Activated T-helper 1 cell treated with Interleukin-2 at 50 U/mL for 16 hours (primary cell): ENCODE results near the gene CD1D.
"Not testable (repeated sequence)": the region's sequence is repeated elsewhere in the genome, so short reads cannot be mapped to it uniquely, and the experiment has no call there.

Experiments
- DNase-seq: peaks from one replicate; pipeline ENCODE4 v3.0.0-alpha.2; 2020; ENCODE audit warnings: low read depth

CD1D gene

GRCh38 chr1:158176399-158176798 is 4.3 kb upstream of the CD1D start:
- no peak for DNase-seq

DNA sequence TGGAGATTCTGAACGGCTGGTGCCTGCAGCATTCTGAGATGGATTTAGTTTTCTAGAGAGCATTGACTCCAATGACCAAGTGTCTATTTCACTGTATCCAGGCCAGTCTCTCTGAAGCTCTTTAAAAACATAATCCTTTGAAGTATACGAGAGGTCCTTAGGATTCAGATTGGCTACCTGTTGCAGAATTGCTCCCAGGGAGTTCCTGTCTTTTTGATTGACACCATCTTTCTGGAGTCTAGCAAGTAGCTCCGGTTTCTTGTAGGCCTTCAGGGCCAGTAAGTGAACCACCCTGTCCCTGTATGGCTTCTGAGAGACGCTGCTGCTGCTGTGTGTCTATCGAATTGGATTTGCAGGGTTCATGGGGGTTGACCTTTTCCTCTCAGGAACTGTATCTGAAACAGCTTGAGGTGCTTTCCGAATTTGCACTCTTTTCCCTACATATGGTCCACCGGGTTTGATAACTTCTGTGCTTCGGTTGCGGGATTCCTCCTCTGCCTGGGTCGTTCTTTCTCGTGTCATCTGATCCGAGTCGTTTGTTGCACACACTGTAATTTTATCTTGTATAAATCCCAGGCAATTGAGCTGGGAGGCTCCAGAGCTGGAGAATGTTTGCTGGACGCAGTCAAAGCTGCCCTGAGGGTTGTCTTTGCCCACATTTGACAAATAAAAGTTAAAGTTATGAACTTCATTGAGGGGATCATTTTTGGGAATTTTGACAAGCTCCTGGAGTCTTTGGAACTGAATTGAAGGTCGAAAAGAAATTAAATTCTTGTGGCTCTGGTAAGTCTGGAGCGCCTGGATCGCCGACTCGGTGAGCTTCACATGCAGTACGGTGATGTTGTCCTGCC is 3.6 kb upstream of the CD1D start:
- not testable (repeated sequence) for DNase-seq

GRCh38 chr1:158177700-158178450 is 2.8 kb upstream of the CD1D start:
- no peak for DNase-seq

GRCh38 chr1:158179301-158180041 is 1.2 kb upstream of the CD1D start:
- no peak for DNase-seq

DNA sequence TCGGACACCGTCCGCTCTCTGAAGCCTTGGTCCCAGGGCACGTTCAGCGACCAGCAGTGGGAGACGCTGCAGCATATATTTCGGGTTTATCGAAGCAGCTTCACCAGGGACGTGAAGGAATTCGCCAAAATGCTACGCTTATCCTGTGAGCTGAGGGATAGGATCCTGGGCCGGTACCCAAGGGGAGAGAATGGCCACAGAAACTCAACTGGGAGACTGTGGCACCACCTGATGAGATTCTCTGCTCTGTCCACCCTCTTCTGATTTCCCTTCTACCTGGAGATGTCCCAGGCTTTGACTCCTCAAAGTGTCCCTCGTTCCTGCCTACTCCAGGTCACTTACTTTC is 855 bp downstream of the CD1D start:
- DNase-seq = no peak

DNA sequence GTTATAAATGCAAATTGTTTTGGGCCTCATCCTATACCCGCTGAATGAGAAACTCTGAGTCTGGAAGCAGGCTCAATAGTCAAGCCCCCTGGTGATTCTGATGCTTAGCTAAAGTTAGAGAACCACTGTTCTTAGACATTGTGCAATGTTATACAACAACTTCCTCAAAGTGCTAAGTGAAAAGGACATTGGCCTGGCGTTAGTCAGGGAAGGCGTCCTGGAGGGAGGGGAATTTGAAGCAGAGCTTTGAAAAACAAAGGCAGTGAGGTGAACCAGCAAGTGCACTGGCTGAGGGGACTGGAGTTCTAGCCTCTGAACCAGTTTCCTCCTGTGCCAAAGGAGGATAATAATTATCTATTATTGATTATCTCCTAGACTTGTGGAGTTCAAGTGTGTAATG is 5.1 kb downstream of the CD1D start:
- DNase-seq = no peak

GRCh38 chr1:158186180-158186579 is 5.5 kb downstream of the CD1D start:
- DNase-seq = no peak

DNA sequence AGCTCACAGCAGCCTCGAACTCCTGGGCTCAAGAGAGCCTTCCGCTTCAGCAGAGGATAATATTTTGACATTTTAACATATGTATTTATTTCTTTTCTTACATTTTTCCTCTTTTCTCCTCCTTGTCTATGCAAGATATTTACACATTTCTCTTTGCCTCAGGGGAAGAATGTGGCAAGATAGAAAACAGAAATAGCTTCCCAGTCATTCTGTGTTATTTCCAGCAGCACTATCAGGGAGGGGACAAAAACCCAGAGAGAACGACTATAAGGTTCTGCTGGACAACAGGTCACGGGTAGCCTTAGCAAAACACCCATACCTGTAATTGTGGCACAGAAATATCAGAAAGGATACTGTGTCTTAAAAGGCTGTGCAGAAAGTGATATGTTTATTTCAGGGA is 7.9 kb downstream of the CD1D start:
- DNase-seq = no peak

DNA sequence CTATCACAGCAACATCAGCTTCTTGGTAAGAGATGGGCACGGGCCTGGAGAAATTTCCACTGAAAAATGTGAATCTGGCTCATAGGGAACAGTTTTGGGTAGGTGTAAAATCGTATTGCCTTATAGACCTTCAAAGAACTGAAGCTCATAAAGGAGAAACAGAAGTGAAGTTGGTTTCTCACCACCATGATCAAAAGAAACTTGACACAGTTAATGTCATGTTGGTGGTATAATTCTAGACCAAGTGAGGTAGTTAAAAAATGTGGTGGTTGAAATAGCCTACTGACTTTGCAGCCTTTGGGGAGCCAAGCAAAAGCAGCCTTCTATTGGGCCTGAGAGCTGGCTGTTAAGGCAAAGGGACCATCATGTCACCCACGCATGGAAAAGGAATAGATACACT is 8.9 kb downstream of the CD1D start:
- DNase-seq = no peak

GRCh38 chr1:158191299-158191698 is 10.6 kb downstream of the CD1D start:
- no peak for DNase-seq

GRCh38 chr1:158196461-158196860 is 15.8 kb downstream of the CD1D start:
- no peak for DNase-seq

GRCh38 chr1:158199849-158200248 is 19.2 kb downstream of the CD1D start:
- no peak for DNase-seq

DNA sequence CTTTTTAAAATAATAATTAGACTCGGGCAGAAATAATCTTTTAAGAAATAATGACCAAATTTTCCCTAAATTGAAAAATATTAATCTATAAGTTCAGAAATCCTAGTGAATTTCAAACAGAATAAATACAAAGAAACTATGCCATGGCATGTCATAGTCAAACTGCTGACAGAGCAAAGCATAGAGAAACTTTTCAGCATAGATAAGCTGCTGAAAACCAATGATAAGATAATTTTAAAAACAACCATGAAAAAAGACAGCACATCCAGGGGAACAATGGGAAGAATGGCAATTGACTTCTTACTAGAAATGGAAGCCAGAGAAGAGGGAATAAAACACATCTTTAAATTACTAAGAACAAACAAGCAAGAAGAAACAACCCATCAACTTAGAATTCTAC is 19.8 kb downstream of the CD1D start:
- DNase-seq = no peak

DNA sequence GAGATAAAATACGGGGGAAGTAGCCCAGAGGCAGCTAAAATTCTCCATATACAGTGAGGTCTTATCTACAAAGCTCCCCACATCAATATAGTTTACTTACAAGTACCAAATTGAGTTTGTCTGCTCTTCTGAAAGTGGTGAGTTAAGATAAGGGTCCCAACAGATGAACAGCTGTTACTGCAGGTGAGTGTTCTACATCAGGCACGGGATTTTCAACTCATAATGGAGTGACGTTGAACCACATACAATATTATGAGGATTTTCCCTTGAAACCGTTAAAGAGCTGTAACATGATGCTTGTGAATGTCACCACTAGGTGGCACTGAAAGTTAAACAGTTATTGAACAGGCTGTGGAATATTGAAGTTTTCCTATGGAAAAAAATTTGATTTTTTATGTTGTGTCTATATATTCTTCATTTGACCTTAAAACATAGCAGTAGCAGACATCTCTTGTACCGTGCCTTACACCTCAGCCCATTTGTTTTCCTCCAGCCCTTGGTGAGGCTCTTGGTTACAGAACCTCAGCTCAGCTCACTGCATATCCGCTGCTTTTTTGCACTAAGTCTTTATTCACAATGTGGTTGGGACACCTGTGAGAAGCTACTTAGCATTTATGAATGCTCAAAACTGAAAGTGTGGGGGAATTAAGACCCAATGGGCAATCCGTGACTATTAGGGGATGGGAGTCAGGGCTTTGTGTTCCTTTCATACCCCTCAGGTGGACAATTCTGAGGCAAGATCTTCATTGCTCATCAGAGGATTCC is 23.2 kb downstream of the CD1D start:
- no peak for DNase-seq

- no peak for DNase-seq
These were observed 23.7 kb downstream of the CD1D start for GRCh38 chr1:158204458-158204827.

DNA sequence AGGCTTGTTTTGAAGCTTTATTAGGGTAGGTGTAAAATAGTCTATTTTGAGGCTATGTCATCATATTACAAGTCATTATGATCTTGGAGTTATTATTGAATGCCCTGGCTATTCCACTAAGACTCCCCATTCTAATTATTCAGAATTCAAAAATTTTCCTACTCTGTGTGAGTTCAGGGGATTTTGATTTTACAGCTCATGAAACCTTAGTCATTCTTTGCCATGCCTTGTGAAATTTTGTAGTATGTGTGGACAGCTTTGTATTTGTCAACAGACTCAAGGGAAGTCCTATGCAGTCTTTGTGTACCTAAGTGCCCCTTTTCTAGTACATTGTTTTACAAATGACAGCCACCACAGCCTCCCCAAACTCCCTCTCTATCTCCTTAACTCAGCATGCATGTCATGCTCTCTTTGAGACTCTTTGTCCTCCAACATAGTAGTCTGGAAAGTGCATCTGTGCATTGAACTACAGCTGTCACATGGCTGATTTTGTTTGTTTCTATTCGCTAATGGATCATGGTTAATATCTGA is 28.0 kb downstream of the CD1D start:
- DNase-seq = no peak

- no peak for DNase-seq
These were observed 31.6 kb downstream of the CD1D start for GRCh38 chr1:158212320-158212719.

DNA sequence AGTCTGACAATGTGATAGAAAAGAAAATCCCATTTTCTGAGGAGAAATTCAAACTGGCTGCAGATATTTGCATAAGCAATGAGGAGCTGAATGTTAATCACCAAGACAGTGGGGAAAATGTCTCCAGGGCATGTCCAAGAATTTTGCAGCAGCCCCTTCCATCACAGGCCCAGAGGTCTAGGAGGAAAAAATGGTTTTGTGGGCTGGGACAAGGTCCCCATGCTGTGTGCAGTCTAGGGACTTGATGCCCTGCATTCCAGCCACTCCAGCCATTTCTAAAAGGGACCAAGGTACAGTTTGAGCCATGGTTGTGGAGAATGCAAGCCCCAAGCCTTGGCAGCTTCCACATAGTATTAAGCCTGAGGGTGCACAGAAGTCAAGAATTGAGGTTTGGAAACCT is 42.8 kb downstream of the CD1D start:
- not testable (repeated sequence) for DNase-seq

DNA sequence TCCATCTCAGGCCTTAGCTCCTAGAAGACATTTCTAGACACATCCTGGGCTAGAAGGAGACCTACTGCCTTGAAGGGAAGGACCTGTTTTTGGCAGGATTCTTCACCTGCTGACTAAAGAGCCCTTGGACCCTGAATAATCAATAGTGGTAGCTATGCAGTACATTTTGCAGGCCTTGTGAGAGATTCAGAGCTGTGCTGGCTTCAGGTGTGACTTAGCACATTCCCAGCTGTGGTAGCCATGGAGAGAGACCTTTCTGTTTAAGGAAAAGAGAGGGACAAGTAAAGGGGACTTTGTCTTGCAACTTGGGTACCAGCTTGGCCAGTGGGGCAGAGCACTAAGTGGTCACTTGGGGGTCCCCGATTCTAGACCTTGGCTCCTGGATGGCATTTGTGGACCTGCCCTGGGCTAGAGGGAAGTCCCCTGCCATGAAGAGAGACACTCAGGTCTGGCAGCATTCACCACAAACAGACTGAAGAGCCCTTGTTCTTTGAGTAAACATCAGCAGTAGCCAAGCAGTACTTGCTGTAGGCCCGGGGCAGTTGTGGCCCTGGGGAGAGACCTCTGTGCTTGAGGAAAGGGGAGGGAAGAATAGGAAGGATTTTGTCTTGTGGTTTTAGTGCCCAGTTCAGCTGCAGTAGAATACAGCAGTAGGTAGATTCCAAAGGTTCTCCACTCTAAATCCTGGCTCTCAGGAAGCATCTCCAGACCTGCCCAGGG is 47.4 kb downstream of the CD1D start:
- no peak for DNase-seq
